Measurements from ENCODE around the gene SREBF1.

DNA sequence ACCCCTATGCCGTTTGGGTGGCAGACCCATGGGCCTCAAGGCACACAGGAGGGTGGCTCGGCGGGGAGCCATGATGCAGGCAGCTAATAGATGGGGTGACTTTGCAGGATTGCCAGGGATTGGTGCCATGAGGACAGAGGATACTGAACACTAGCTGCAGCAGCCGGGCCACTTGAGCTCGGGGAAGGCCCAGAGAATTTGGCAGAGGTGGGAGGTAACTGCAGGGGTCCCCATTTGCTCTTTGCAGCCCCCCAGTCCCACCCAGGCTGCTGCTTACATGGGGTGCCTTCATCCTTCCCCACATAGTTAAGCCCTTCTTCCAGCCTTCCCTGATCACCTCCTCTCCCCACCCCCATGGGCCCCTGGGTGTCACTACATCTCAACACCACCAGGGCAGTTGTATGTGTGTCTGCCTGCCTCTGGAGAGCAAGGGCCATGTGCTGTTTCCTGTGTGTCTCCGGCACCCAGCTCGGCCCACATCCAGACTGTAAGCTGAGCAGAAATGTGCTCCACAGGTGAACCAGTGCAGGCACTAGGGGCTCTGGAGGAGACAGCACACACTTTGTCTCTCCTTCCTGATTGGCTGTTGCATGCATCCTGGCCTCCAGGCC lies 52.0 kb downstream of the SREBF1 start:
- TF ChIP-seq, protein P1, sequence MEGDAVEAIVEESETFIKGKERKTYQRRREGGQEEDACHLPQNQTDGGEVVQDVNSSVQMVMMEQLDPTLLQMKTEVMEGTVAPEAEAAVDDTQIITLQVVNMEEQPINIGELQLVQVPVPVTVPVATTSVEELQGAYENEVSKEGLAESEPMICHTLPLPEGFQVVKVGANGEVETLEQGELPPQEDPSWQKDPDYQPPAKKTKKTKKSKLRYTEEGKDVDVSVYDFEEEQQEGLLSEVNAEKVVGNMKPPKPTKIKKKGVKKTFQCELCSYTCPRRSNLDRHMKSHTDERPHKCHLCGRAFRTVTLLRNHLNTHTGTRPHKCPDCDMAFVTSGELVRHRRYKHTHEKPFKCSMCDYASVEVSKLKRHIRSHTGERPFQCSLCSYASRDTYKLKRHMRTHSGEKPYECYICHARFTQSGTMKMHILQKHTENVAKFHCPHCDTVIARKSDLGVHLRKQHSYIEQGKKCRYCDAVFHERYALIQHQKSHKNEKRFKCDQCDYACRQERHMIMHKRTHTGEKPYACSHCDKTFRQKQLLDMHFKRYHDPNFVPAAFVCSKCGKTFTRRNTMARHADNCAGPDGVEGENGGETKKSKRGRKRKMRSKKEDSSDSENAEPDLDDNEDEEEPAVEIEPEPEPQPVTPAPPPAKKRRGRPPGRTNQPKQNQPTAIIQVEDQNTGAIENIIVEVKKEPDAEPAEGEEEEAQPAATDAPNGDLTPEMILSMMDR (IDR thresholded peaks at IDR 0.05): peak in 1 of 4 experiments; percentile 19
- no peak for TF ChIP-seq EP300 (IDR thresholded peaks at IDR 0.05)
